22Rv1 (cell line): ENCODE results near the gene UHMK1.

Source experiments
- ZFX ChIP-seq: fragments of 450-650 bp; IDR thresholded peaks from 2 replicates; pipeline ENCODE4 v1.6.1; 2017; ENCODE audit warnings: antibody characterized with exemption, borderline replicate concordance
- TF ChIP-seq, protein P1 (sequence below): fragments of 450-650 bp; IDR thresholded peaks from 2 replicates; pipeline ENCODE4 v1.5.1; 2017; ENCODE audit warnings: mild to moderate bottlenecking

DNA sequence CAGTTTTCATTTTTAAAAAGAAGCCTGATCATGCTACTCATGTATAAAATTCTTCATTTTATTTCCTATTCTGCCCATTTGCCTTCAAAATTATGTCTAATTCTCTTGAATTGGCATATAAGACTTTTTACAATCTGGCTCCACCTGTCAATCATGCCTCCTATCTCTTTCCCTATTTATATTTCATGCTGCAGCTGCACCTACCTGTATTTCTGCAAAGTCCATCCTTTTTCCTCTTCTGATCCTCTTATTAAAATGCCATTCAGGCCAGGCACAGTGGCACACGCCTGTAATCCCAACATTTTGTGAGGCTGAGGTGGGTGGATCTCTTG lies 33.3 kb downstream of the UHMK1 start:
- TF ChIP-seq, protein P1, sequence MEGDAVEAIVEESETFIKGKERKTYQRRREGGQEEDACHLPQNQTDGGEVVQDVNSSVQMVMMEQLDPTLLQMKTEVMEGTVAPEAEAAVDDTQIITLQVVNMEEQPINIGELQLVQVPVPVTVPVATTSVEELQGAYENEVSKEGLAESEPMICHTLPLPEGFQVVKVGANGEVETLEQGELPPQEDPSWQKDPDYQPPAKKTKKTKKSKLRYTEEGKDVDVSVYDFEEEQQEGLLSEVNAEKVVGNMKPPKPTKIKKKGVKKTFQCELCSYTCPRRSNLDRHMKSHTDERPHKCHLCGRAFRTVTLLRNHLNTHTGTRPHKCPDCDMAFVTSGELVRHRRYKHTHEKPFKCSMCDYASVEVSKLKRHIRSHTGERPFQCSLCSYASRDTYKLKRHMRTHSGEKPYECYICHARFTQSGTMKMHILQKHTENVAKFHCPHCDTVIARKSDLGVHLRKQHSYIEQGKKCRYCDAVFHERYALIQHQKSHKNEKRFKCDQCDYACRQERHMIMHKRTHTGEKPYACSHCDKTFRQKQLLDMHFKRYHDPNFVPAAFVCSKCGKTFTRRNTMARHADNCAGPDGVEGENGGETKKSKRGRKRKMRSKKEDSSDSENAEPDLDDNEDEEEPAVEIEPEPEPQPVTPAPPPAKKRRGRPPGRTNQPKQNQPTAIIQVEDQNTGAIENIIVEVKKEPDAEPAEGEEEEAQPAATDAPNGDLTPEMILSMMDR = no peak
- no peak for TF ChIP-seq ZFX
